CD14-positive monocyte (primary cell): ENCODE data around the gene C1QL2. TPM values are rescaled to one million over a fixed set of nuclear protein-coding genes. Genes with fewer than 3 reads are reported as not detected.

Source experiments
- DNase-seq, 3 donors: peaks; one replicate each; pipeline ENCODE4 v3.0.0-alpha.2; 2011 to 2022
- H2AFZ ChIP-seq: 2 replicates; pipeline ENCODE4 v1.6.0; 2012; ENCODE audit warnings: mild to moderate bottlenecking, low read depth, low read length, inconsistent platforms; ENCODE audit not compliant: insufficient read depth, poor library complexity, severe bottlenecking
- H3K27ac ChIP-seq, 2 donors: 1 replicate in 1 of 2; 2 replicates in 1 of 2; pipeline ENCODE4 v1.5.1; 2012 to 2013; ENCODE audit warnings: low read length in 2 of 2, control low read depth in 1 of 2, inconsistent platforms in 1 of 2, low read depth in 1 of 2, mild to moderate bottlenecking in 1 of 2
- H3K27me3 ChIP-seq, 2 donors: one replicate each; pipeline versions ENCODE4 v1.6.0 to v1.6.1; 2011 to 2013; ENCODE audit warnings: low read length in 2 of 2; ENCODE audit not compliant: control insufficient read depth in 2 of 2, insufficient read depth in 2 of 2
- H3K36me3 ChIP-seq, 2 donors: replicated peaks in 1 of 2; 1 replicate in 1 of 2; 2 replicates in 1 of 2; pipeline versions ENCODE4 v1.5.1 to v1.6.1; 2012 to 2013; ENCODE audit warnings: low read length in 2 of 2, control low read depth in 1 of 2, inconsistent platforms in 1 of 2, mild to moderate bottlenecking in 1 of 2; ENCODE audit not compliant: insufficient read depth in 2 of 2, control insufficient read depth in 1 of 2
- H3K4me1 ChIP-seq, 2 donors: 1 replicate in 1 of 2; 2 replicates in 1 of 2; pipeline versions ENCODE4 v1.5.1 to v1.6.1; 2012 to 2013; ENCODE audit warnings: low read length in 2 of 2, control low read depth in 1 of 2, inconsistent platforms in 1 of 2, mild to moderate bottlenecking in 1 of 2, moderate library complexity in 1 of 2; ENCODE audit not compliant: insufficient read depth in 2 of 2, control insufficient read depth in 1 of 2
- H3K4me2 ChIP-seq: replicated peaks from 2 replicates; pipeline ENCODE3; 2012; ENCODE audit warnings: low read length, moderate library complexity, mild to moderate bottlenecking; ENCODE audit not compliant: poor library complexity, severe bottlenecking; ENCODE audit errors: extremely low read depth
- H3K4me3 ChIP-seq, 3 experiments: fragments of 200-600 bp in 1 of 3; sonication (generic) in 1 of 3; replicated peaks in 1 of 3; 1 replicate in 2 of 3; 2 replicates in 1 of 3; pipeline ENCODE4 v1.5.1; 2011 to 2013; ENCODE audit warnings: low read length in 3 of 3, mild to moderate bottlenecking in 3 of 3, control low read depth in 2 of 3, low read depth in 2 of 3, inconsistent platforms in 1 of 3, moderate library complexity in 1 of 3
- H3K79me2 ChIP-seq: 2 replicates; pipeline ENCODE4 v1.6.0; 2012; ENCODE audit warnings: mild to moderate bottlenecking, control low read depth, inconsistent platforms, low read length, moderate library complexity; ENCODE audit not compliant: insufficient read depth
- H3K9ac ChIP-seq: 2 replicates; pipeline ENCODE4 v1.6.0; 2017; ENCODE audit warnings: low read length, mild to moderate bottlenecking; ENCODE audit not compliant: insufficient read depth, poor library complexity, severe bottlenecking
- H3K9me3 ChIP-seq, 2 donors: replicated peaks in 1 of 2; 1 replicate in 1 of 2; 2 replicates in 1 of 2; pipeline versions ENCODE4 v1.5.1 to v1.6.1; 2012 to 2013; ENCODE audit warnings: low read length in 2 of 2, control low read depth in 1 of 2; ENCODE audit not compliant: control insufficient read depth in 1 of 2, insufficient read depth in 1 of 2
- H4K20me1 ChIP-seq: 2 replicates; pipeline ENCODE4 v1.6.0; 2012; ENCODE audit warnings: mild to moderate bottlenecking, low read length, control low read depth, moderate library complexity; ENCODE audit not compliant: insufficient read depth
- H3K27ac Mint-ChIP-seq, 7 donors: one replicate each; pipeline ENCODE4 v1.8.0; 2020; ENCODE audit warnings: mild to moderate bottlenecking in 7 of 7, mixed read lengths in 7 of 7, moderate library complexity in 6 of 7, inconsistent platforms in 2 of 7
- H3K27me3 Mint-ChIP-seq, 3 donors: one replicate each; pipeline ENCODE4 v1.8.0; 2021 to 2022; ENCODE audit warnings: low read depth in 3 of 3, mild to moderate bottlenecking in 3 of 3, mixed read lengths in 3 of 3, moderate library complexity in 3 of 3, inconsistent platforms in 1 of 3
- H3K36me3 Mint-ChIP-seq, 2 donors: one replicate each; pipeline ENCODE4 v1.8.0; 2020; ENCODE audit warnings: mixed read lengths in 2 of 2, inconsistent platforms in 1 of 2, mild to moderate bottlenecking in 1 of 2
- H3K4me1 Mint-ChIP-seq: one replicate; pipeline ENCODE4 v1.8.0; 2020; ENCODE audit warnings: mild to moderate bottlenecking, mixed read lengths
- H3K4me3 Mint-ChIP-seq, 2 donors: one replicate each; pipeline ENCODE4 v1.8.0; 2020; ENCODE audit warnings: mild to moderate bottlenecking in 2 of 2, mixed read lengths in 2 of 2, moderate library complexity in 1 of 2
- H3K9me3 Mint-ChIP-seq, 7 donors: one replicate each; pipeline ENCODE4 v1.8.0; 2020 to 2022; ENCODE audit warnings: mixed read lengths in 7 of 7, mild to moderate bottlenecking in 6 of 7, moderate library complexity in 6 of 7, inconsistent platforms in 2 of 7
- WGBS: methylation state at CpG from one replicate; pipeline ENCODE4 v1.1.5; 2013; ENCODE audit warnings: missing lambda C conversion rate; ENCODE audit not compliant: insufficient coverage; 5-methylcytosine and 5-hydroxymethylcytosine counted together
- intact Hi-C, 2 donors: fragments of 100-400 bp; cut with micrococcal nuclease; formaldehyde crosslinking; loops; one replicate each; pipeline versions ENCODE4 v1.15.0 to v1.15.1; 2023
- polyA minus RNA-seq: library from RNA; depleted of rRNA, polyadenylated mRNA; stranded (reverse); fragments of >200 nt; gene quantifications from 2 replicates; pipeline ENCODE4 v1.2.3, GENCODE V29; 2012
- polyA plus RNA-seq, 3 donors: library from polyadenylated mRNA; depleted of rRNA in 1 of 3; unstranded in 2 of 3; stranded (reverse) in 1 of 3; fragments of 300-500 nt in 2 of 3; fragments of >200 nt in 1 of 3; fragmentation: Illumina TruSeq in 2 of 3; gene quantifications; 1 replicate in 2 of 3; 2 replicates in 1 of 3; pipeline ENCODE4 v1.2.3, GENCODE V29; 2012 to 2021
- total RNA-seq, 12 experiments: library from RNA in 1 of 12; stranded (reverse) in 1 of 12; fragments of 120-200 nt in 1 of 12; gene quantifications; one replicate each; pipeline ENCODE4 v1.2.4 and lab custom pipeline; 2013 to 2026; ENCODE audit warnings: mixed read lengths in 6 of 12, inconsistent platforms in 1 of 12
- TF ChIP-seq, protein P1 (sequence below): fragments of 200-600 bp; IDR thresholded peaks from one replicate; pipeline ENCODE4 v1.8.0; 2022; ENCODE audit warnings: antibody characterized with exemption, mild to moderate bottlenecking

C1QL2 gene
- not detected for total RNA-seq (2013)
- polyA plus RNA-seq: not detected
- polyA minus RNA-seq: not detected in 2 replicates
- 0 to 0.12 (median 0.05) reads per million in 11 experiments for total RNA-seq (lab: John Stamatoyannopoulos, UW)

DNA sequence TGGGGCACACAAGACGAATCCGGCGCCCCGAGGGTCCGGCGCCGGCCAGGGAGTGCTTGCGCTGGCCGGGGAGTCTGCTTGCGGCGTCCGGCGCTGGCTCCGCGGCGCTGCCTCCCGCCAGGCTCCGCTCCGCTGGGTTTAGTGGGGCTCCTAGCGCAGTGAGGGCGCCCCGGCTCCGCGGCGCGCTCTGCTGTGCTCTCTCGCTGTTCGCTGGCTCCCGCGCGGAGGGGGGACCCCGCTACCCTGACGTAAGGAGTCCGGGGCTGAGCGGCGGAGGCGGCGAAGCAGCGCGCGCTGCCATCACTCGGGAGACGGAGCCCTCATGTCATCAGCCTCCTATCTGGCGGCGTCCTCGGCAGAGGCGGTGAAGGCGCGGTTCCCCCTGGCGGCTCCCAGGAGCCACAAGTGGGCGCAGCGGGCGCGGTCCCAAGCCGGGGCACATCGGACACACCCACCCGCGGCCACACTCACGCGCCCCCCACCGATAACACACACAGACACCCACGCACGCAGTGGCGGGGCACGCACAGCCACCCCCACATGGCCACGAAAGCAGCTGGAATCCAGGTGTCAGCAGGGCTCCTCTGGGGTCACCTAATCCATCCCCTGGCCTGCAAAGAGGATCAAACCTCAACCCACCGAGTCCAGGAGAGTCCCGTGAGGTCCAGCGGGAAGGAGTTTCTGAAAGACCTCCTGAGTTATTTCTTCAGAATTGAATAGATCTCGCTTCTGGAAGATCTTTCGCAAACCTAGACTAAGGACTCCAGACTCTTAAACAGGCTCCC is at the start of gene C1QL2:
C1QL2 (minus strand) TSS at position 189 of the 785 bp plus-strand sequence. CDS start 482 bp downstream, outside the sequence.
- DNase-seq: no peak
- intact Hi-C loops: no loop called here
- H3K4me1 Mint-ChIP-seq: no peaks in the 10 kb centered on the region
- H3K4me3 Mint-ChIP-seq: peak within 1 kb of the TSS in 1 of 2 donors; percentile 85
- peaks cover 62 to 81% (median 73%) of the 10 kb centered on the region in 3 donors for H3K27me3 Mint-ChIP-seq
- Histone ChIP-seq H3K27ac (no peak within 1 kb of the TSS), H3K4me2 (no peak within 1 kb of the TSS), H3K4me1 (no peaks in the 10 kb centered on the region), H3K4me3 (no peak within 1 kb of the TSS), H3K79me2 (no peaks in the 10 kb centered on the region), H4K20me1 (no peaks in the 10 kb centered on the region), H3K36me3 (no peaks in the 10 kb centered on the region), H2AFZ (no peak within 1 kb of the TSS), H3K9ac (no peak within 1 kb of the TSS), H3K9me3 (peaks cover 4 to 18% of the 10 kb centered on the region in 2 donors), H3K27me3 (peaks cover 52 to 71% of the 10 kb centered on the region in 2 donors)
- TF ChIP-seq, protein P1, sequence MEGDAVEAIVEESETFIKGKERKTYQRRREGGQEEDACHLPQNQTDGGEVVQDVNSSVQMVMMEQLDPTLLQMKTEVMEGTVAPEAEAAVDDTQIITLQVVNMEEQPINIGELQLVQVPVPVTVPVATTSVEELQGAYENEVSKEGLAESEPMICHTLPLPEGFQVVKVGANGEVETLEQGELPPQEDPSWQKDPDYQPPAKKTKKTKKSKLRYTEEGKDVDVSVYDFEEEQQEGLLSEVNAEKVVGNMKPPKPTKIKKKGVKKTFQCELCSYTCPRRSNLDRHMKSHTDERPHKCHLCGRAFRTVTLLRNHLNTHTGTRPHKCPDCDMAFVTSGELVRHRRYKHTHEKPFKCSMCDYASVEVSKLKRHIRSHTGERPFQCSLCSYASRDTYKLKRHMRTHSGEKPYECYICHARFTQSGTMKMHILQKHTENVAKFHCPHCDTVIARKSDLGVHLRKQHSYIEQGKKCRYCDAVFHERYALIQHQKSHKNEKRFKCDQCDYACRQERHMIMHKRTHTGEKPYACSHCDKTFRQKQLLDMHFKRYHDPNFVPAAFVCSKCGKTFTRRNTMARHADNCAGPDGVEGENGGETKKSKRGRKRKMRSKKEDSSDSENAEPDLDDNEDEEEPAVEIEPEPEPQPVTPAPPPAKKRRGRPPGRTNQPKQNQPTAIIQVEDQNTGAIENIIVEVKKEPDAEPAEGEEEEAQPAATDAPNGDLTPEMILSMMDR: no peak
- no peaks in the 10 kb centered on the region for H3K36me3 Mint-ChIP-seq
- 4% methylated on average over 70 of the region's 71 CpGs for WGBS
- H3K9me3 Mint-ChIP-seq: peaks cover 0 to 7% (median 4%) of the 10 kb centered on the region in 7 donors
- H3K27ac Mint-ChIP-seq: no peak within 1 kb of the TSS

DNA sequence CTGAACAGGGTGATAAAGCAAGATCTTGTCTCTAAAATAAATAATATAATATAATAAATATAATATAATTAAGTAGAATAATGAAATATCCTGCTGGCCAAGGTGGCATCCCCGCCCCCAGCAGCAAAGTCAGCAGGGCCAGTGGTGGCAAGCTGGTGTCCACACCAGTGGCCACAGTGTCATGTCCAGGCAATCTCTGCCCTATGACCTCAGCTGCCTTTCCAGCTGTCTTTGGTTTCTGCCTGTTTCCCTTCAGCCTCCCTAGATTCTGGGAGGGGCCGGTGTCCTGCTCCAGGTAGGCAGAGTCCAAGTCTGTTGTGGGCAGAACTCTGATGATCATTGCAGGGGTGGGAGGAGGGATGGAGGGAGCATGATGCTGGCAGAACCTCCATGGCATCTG is 48.9 kb upstream of the C1QL2 start:
- Histone ChIP-seq H3K4me2 (no peak overlapping the region), H3K79me2 (no peaks in the 10 kb centered on the region), H3K4me3 (no peak overlapping the region), H3K9ac (no peak overlapping the region), H3K4me1 (no peaks in the 10 kb centered on the region), H3K27ac (no peak overlapping the region), H3K27me3 (no peaks in the 10 kb centered on the region), H2AFZ (no peak overlapping the region), H3K9me3 (no peaks in the 10 kb centered on the region), H4K20me1 (no peaks in the 10 kb centered on the region), H3K36me3 (no peaks in the 10 kb centered on the region)
- intact Hi-C loops: no loop called here
- no peak overlapping the region for H3K27ac Mint-ChIP-seq
- TF ChIP-seq, protein P1: no peak
- H3K4me1 Mint-ChIP-seq: peaks cover 2% of the 10 kb centered on the region
- DNase-seq: no peak
- no peak overlapping the region for H3K4me3 Mint-ChIP-seq
- WGBS: 95% methylated on average over 2 of the region's 2 CpGs
- peaks cover 0 to 1% (median 0%) of the 10 kb centered on the region in 7 donors for H3K9me3 Mint-ChIP-seq
- H3K27me3 Mint-ChIP-seq: peaks cover 2 to 6% (median 2%) of the 10 kb centered on the region in 3 donors
- no peaks in the 10 kb centered on the region for H3K36me3 Mint-ChIP-seq
